GM19099 (cell line): ENCODE results near the gene ARNT2.

ENCODE experiments used
- POLR2A ChIP-seq: IDR thresholded peaks from 3 replicates; pipeline ENCODE4 v1.6.1; 2011; ENCODE audit warnings: low read depth; ENCODE audit not compliant: insufficient read length; ENCODE audit errors: extremely low read depth

ARNT2 gene

GRCh38 chr15:80581976-80582375, 177.8 kb downstream of the ARNT2 start:
- no peak for TF ChIP-seq POLR2A

- TF ChIP-seq POLR2A: no peak
Observed at GRCh38 chr15:80582816-80583423, 178.7 kb downstream of the ARNT2 start.

- no peak for TF ChIP-seq POLR2A
Observed at GRCh38 chr15:80584561-80584964, 180.4 kb downstream of the ARNT2 start.

- TF ChIP-seq POLR2A: no peak
Observed at GRCh38 chr15:80584973-80585525, 180.9 kb downstream of the ARNT2 start.

- no peak for TF ChIP-seq POLR2A
Observed at GRCh38 chr15:80585544-80586018, 181.4 kb downstream of the ARNT2 start.

GRCh38 chr15:80586161-80586560, 182.0 kb downstream of the ARNT2 start:
- no peak for TF ChIP-seq POLR2A

DNA sequence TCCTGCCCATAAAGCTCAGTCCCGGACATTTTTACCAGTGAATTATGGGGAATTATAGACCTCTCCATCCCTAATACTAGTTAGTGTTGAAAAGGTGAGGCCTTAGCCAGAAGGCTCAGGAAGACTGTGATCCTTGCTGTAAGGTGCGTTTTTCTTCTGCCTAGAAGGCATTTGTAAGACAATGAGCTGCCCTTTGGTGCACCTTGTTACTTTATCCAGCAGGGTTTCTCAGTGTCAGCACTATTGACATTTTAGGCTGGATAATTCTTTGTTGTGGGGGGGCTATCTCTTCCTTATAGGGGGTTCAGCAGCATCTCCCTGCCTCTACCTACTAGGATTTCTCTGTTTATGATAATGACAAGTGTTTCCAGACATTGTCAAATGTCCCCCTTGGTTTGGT, 182.8 kb downstream of the ARNT2 start:
- TF ChIP-seq POLR2A: no peak

GRCh38 chr15:80587816-80588456, 183.8 kb downstream of the ARNT2 start:
- TF ChIP-seq POLR2A: no peak

- TF ChIP-seq POLR2A: no peak
Observed at GRCh38 chr15:80588801-80589200, 184.6 kb downstream of the ARNT2 start.

GRCh38 chr15:80590761-80591355, 186.7 kb downstream of the ARNT2 start:
- no peak for TF ChIP-seq POLR2A

DNA sequence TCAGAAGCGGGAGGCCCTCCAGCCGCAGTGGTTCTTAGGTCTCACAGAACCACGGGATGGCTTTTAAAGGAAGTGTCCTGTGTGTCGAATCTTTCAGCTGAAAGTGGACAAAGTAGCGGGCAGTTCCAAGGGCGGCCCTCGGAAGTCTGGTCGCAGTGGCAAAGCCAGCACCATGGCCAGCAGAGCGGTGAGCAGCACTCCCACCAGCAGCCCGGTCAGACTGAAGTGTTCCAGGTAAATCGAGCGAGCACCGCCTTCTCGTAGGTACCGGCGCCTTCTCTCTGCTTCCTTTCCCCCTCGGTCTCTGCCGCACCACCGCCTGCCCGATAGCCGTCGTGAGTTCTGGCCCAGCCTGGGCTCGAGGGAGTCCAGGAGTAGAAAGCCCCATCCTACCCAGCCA, 187.3 kb downstream of the ARNT2 start:
- no peak for TF ChIP-seq POLR2A

DNA sequence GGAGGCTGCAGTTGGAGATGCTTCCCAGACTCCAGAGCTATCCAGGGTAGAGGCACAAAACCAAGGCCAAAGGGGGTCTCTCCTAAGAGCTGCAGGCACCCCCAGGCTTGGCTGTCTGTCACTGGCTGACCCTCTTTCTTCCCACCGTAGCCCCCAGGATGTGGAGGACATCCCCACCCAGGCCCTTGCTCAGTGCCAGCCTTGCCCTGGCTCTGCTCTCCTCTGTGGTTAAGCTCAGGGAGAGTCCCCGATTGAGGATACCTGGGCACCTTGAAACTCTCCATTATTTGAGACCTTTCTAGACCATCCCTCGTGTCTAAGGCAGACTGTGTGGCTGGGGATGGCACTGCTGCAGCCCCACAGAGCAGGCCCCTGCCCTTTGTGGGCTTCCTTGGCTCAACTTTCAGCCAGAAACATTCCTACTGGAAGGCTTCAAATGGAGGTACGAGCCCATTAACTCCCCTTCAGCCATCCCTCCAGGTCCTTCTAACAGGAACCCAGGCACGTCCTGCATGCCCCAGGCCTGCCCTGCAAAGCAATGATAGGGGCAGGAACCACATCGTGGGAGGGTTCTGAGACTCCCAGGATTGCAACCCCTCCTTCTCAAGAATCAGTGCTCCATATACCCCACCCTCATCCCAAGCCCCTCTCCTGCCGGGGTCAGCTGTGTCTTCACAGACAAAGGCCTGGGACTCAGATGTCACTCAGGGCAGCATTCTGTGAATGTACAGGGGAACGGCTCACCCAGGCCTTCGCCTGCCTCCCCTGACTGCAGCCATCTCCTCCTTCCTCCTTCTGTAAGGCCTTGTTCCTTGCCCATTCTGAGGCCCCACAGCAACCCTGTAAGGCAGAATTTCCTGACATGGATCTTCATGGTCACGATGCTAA, 188.0 kb downstream of the ARNT2 start:
- no peak for TF ChIP-seq POLR2A

GRCh38 chr15:80593486-80594030, 189.4 kb downstream of the ARNT2 start:
- no peak for TF ChIP-seq POLR2A

- TF ChIP-seq POLR2A: no peak
Observed at GRCh38 chr15:80594091-80594889, 190.1 kb downstream of the ARNT2 start.
